Lower leg skin (tissue), 3 donors: ENCODE results near the gene DRC7.

ENCODE experiments used
- CTCF ChIP-seq, 3 donors: fragments of 450-650 bp; IDR thresholded peaks; one replicate each; pipeline ENCODE4 v1.5.1; 2016; ENCODE audit warnings: antibody characterized with exemption in 3 of 3, mild to moderate bottlenecking in 3 of 3, moderate library complexity in 2 of 3
- POLR2A ChIP-seq, 2 donors: fragments of 450-650 bp; IDR thresholded peaks; one replicate each; pipeline ENCODE4 v1.6.1; 2016 to 2017; ENCODE audit warnings: antibody characterized with exemption in 2 of 2, mild to moderate bottlenecking in 1 of 2, moderate library complexity in 1 of 2

GRCh38 chr16:57771141-57771785, 76.7 kb downstream of the DRC7 start:
- TF ChIP-seq CTCF (IDR thresholded peaks at IDR 0.05) (no peak), POLR2A (IDR thresholded peaks at IDR 0.05) (no peak)
